Loucy (cell line): ENCODE measurements around the gene PIKFYVE.

Experiments used
- H2AFZ ChIP-seq: fragments of 200-600 bp; sonication (generic); 2 replicates; pipeline ENCODE4 v1.6.0; 2016; ENCODE audit warnings: antibody characterized with exemption, mild to moderate bottlenecking, low read length, moderate library complexity
- H3F3A ChIP-seq: fragments of 200-600 bp; 2 replicates; pipeline ENCODE4 v1.6.0; 2016; ENCODE audit warnings: antibody characterized with exemption, low read depth, mild to moderate bottlenecking
- H3K27me3 ChIP-seq: fragments of 200-600 bp; sonication (generic); 2 replicates; pipeline ENCODE4 v1.6.1; 2014; ENCODE audit warnings: low read length, mild to moderate bottlenecking; ENCODE audit not compliant: insufficient read depth, poor library complexity, severe bottlenecking
- H3K36me3 ChIP-seq: fragments of 200-600 bp; sonication (generic); 2 replicates; pipeline ENCODE4 v1.6.1; 2016; ENCODE audit warnings: low read length; ENCODE audit not compliant: insufficient read depth
- H3K4me1 ChIP-seq: fragments of 200-600 bp; sonication (generic); 2 replicates; pipeline ENCODE4 v1.5.1; 2014; ENCODE audit warnings: low read length, mild to moderate bottlenecking; ENCODE audit not compliant: insufficient read depth, poor library complexity, severe bottlenecking
- H3K4me2 ChIP-seq: fragments of 200-600 bp; sonication (generic); 2 replicates; pipeline ENCODE4 v1.6.0; 2014; ENCODE audit warnings: antibody characterized with exemption, low read length, low read depth, mild to moderate bottlenecking; ENCODE audit not compliant: poor library complexity, severe bottlenecking
- H3K4me3 ChIP-seq: fragments of 200-600 bp; sonication (generic); 2 replicates; pipeline ENCODE4 v1.5.1; 2014; ENCODE audit warnings: low read length, mild to moderate bottlenecking, mixed read lengths; ENCODE audit not compliant: poor library complexity, severe bottlenecking
- H3K79me2 ChIP-seq: fragments of 200-600 bp; sonication (generic); 2 replicates; pipeline ENCODE4 v1.6.1; 2014; ENCODE audit warnings: low read length; ENCODE audit not compliant: insufficient read depth
- H3K9ac ChIP-seq: fragments of 200-600 bp; sonication (generic); 2 replicates; pipeline ENCODE4 v1.6.0; 2014; ENCODE audit warnings: mild to moderate bottlenecking, low read depth, low read length, moderate library complexity; ENCODE audit not compliant: poor library complexity, severe bottlenecking
- H3K9me2 ChIP-seq: fragments of 200-600 bp; sonication (generic); replicated peaks from 2 replicates; pipeline ENCODE4 v1.6.1; 2016; ENCODE audit warnings: low read depth, low read length, mixed read lengths
- H3K9me3 ChIP-seq: fragments of 200-600 bp; sonication (generic); 2 replicates; pipeline ENCODE4 v1.6.1; 2014; ENCODE audit warnings: mild to moderate bottlenecking, antibody characterized with exemption, low read length, low read depth; ENCODE audit not compliant: insufficient read depth
- H4K20me1 ChIP-seq: fragments of 200-600 bp; sonication (generic); 2 replicates; pipeline ENCODE4 v1.6.0; 2014; ENCODE audit warnings: antibody characterized with exemption, low read length, mild to moderate bottlenecking; ENCODE audit not compliant: insufficient read depth, poor library complexity, severe bottlenecking
- EZH2phosphoT487 ChIP-seq: fragments of 200-600 bp; IDR thresholded peaks from 2 replicates; pipeline ENCODE4 v1.6.1; 2018; ENCODE audit warnings: antibody characterized with exemption, mild to moderate bottlenecking, moderate library complexity, borderline replicate concordance
- TF ChIP-seq, protein P1 (sequence below): fragments of 200-600 bp; sonication (generic); conservative IDR thresholded peaks from 2 replicates; pipeline ENCODE4 v1.5.1; 2014; ENCODE audit warnings: mild to moderate bottlenecking, antibody characterized with exemption, low read length

PIKFYVE gene

DNA sequence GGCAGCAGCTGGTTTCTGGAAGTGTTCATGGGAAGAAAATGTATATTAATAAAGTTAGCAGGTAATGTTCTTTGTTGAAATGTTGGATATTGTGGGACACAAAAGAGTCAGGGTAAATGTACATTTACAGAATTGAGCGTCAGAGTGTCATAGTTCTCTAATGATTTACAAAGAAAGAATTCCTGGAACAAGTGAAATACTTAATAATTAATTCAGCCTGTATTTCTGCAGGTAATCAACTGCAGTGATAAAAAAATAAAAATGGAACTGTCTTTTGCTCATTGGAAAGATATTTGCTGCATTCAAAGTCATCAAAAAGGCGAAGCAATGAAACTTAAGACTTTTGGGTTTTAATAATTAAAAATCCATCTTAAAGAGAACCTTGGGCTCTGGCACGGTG is 113.1 kb downstream of the PIKFYVE start:
- TF ChIP-seq, protein P1, sequence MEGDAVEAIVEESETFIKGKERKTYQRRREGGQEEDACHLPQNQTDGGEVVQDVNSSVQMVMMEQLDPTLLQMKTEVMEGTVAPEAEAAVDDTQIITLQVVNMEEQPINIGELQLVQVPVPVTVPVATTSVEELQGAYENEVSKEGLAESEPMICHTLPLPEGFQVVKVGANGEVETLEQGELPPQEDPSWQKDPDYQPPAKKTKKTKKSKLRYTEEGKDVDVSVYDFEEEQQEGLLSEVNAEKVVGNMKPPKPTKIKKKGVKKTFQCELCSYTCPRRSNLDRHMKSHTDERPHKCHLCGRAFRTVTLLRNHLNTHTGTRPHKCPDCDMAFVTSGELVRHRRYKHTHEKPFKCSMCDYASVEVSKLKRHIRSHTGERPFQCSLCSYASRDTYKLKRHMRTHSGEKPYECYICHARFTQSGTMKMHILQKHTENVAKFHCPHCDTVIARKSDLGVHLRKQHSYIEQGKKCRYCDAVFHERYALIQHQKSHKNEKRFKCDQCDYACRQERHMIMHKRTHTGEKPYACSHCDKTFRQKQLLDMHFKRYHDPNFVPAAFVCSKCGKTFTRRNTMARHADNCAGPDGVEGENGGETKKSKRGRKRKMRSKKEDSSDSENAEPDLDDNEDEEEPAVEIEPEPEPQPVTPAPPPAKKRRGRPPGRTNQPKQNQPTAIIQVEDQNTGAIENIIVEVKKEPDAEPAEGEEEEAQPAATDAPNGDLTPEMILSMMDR, result no peak
- no peak for TF ChIP-seq EZH2phosphoT487
- Histone ChIP-seq H3K9me2 (no peaks in the 10 kb centered on the region), H4K20me1 (no peaks in the 10 kb centered on the region), H3K36me3 (no peaks in the 10 kb centered on the region), H3F3A (no peaks in the 10 kb centered on the region), H3K4me3 (no peak overlapping the region), H3K9ac (no peak overlapping the region), H3K79me2 (no peaks in the 10 kb centered on the region), H3K9me3 (no peaks in the 10 kb centered on the region), H3K27me3 (no peaks in the 10 kb centered on the region), H3K4me1 (no peaks in the 10 kb centered on the region), H3K4me2 (no peak overlapping the region), H2AFZ (no peak overlapping the region)

DNA sequence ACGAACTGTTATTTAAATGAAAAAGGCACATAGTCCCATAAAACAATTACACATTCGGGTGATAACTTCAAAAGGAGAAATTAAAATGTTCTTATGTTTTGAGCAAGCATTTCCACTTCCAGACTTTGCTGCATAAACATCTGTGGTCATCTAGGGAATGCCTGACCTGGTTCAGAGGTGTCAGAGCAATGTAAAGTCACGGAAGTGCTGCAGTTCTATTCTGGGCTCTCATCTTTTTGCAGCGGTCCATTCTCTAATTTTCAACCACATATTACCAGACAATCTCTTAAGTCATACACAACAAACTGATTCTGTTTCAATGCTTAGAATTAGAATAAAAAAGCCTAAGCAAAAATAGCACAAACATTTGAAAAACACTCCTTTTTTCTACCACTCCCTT is 118.6 kb downstream of the PIKFYVE start:
- no peak overlapping the region for H3K4me2 ChIP-seq
- TF ChIP-seq, protein P1, result no peak
- TF ChIP-seq EZH2phosphoT487, result no peak

DNA sequence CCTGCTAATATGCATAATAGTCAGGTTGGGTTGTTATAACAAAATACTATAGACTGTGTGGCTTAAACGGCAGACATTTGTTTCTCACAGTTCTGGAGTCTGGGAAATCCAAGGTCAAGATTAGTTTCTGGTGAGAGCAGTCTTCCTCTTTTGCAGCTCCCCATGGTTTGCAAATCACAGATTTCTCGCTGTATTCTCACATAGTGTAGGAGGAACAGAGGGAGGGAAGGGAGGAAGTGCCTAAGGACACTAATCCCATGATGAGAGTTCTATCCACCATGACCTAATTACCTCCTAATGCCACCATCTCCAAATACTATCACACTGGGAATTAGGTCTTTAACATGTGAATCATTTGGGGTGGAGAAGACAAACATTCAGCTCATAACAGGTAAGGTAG is 120.5 kb downstream of the PIKFYVE start:
- Histone ChIP-seq H3K4me3 (no peak overlapping the region), H3K79me2 (no peaks in the 10 kb centered on the region), H3K4me1 (no peaks in the 10 kb centered on the region), H4K20me1 (no peaks in the 10 kb centered on the region), H3K9me3 (no peaks in the 10 kb centered on the region), H3F3A (no peaks in the 10 kb centered on the region), H2AFZ (no peak overlapping the region), H3K27me3 (no peaks in the 10 kb centered on the region), H3K9ac (no peak overlapping the region), H3K36me3 (no peaks in the 10 kb centered on the region), H3K9me2 (no peaks in the 10 kb centered on the region), H3K4me2 (no peak overlapping the region)
- no peak for TF ChIP-seq EZH2phosphoT487
- TF ChIP-seq, protein P1, result no peak

More for the DNA sequence above, 118.6 kb downstream of the PIKFYVE start:
- no peak overlapping the region for H3K9ac ChIP-seq
- no peaks in the 10 kb centered on the region for H3K27me3 ChIP-seq
- H3K4me3 ChIP-seq, result no peak overlapping the region
- no peaks in the 10 kb centered on the region for H3K9me3 ChIP-seq
- H3K4me1 ChIP-seq, result no peaks in the 10 kb centered on the region
- H2AFZ ChIP-seq, result no peak overlapping the region
- no peaks in the 10 kb centered on the region for H3K9me2 ChIP-seq
- no peaks in the 10 kb centered on the region for H3F3A ChIP-seq
- H3K79me2 ChIP-seq, result no peaks in the 10 kb centered on the region
- no peaks in the 10 kb centered on the region for H3K36me3 ChIP-seq
- H4K20me1 ChIP-seq, result no peaks in the 10 kb centered on the region
